HG02981 (cell line): ENCODE data around the gene XKR7.

Experiments
- ATAC-seq: cut with Tn5 transposase; IDR thresholded peaks from one replicate; pipeline ENCODE4 v1.9.1; 2021; ENCODE audit warnings: mild to moderate bottlenecking, moderate library complexity; ENCODE audit not compliant: unreplicated experiment

Gene XKR7

DNA sequence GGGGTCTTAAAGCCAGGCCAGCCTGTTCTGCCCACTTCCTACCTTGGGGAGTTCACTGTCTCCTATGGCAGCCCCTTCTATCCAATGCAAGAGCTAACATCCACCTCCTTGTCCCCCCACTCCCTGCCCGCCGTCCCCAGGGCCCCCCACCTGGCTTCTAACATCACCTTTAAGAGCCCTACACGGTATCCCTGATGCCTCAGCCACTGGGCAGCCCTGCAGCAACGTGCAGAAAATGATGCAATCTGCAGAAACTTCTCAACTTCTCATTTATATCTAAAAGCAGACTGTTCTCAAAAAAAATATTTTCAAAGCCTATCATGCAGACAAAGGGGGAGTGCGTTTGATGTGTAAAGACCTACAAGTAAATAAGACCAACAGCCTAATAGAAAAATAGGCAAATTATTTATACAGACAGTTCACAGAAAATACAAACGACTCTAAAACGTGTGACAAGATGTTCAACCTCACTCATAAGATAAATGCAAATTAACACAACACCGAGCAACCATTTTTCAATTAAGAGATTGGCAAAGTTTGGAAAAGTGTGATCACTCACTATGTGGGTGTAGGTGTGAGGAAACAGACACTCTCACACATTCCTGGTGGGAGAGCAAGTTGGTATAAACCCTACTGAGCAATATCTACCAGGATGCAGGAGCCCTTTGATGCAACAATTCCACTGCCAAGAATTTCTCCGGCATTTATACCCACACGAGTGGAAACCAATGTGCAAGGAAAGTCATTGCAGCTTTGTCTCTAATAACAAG lies 69.0 kb downstream of the XKR7 start:
- ATAC-seq: no peak

- ATAC-seq: no peak
Measured at GRCh38 chr20:32037929-32038328, 70.0 kb downstream of the XKR7 start.

DNA sequence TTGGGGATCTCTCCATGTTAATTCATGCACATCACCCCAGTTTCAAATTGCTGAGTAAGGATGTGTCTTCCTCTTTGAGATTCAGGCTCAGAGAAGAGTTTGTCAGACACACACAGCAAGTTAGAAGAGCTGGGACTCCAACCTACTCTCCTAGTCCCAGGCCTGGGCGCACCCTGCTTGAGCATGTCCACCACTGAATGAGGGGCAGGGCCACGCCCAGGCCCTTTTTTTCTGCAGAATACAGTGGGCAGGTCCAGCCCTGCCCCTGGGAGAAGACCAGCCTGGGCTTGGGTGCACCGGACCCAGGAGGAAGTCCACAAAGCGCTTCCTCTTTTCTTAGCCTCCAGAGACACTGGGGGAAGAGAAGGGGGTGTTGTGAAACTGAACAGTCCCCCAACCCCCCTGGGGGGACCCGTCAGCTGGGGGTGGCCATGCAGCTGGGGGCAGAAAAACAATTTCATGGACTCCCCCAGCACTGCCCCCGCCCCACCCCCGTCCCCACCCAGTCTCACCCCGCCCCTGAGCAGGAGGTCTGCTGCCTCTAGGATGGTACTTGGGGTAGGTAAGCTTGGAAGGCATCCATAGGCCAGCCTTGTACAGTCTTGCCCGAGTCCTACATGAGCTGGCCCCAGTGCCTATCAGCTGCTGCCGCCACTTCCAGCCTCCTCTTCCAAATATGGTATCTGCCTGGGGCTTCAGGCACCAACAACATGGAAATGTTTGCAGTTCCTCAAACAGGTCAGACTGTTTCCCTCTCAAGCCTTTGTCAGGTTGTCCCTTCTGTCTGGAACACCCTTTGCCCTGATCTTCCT lies 72.4 kb downstream of the XKR7 start:
- no peak for ATAC-seq

DNA sequence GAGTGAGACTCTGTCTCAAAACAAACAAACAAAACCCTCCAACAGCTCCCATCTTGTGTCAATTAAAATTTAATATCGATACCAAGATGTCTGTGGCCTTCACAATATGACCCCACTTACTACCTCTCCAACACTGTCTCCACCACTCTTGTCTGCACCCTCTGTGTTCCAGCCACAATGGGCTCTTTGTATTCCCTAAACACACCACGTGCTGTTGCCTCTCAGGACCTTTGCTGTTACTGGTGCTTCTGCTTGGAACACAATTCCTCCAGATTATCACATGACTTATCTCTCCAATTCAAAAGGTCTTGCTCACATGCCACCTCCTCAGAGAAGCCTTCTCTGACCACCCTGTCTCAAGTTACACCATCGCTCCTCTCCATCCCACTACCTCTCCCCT lies 78.0 kb downstream of the XKR7 start:
- ATAC-seq: no peak

DNA sequence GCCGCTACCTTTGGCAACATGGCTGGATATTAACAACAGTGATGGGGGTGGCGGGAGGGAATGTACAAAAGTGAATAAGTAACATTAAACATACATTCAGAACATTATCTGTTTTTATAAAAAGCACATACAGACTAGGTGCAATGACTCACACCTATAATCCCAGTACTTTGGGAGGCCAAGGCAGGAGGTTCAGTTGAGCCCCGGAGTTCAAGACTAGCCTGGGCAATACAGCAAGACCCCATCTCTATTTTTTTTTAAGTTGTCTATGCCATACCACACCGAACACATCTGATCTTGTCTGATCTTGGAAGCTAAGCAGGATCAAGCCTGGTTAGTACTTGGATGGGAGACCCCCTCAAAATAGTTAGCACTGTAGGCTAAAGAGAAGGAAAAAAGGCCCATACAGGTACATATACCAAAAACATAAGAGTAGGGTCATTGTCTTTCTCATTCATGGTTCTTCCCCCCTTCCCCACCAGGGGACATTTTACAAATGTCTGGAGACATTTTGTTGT lies 82.4 kb downstream of the XKR7 start:
- no peak for ATAC-seq

DNA sequence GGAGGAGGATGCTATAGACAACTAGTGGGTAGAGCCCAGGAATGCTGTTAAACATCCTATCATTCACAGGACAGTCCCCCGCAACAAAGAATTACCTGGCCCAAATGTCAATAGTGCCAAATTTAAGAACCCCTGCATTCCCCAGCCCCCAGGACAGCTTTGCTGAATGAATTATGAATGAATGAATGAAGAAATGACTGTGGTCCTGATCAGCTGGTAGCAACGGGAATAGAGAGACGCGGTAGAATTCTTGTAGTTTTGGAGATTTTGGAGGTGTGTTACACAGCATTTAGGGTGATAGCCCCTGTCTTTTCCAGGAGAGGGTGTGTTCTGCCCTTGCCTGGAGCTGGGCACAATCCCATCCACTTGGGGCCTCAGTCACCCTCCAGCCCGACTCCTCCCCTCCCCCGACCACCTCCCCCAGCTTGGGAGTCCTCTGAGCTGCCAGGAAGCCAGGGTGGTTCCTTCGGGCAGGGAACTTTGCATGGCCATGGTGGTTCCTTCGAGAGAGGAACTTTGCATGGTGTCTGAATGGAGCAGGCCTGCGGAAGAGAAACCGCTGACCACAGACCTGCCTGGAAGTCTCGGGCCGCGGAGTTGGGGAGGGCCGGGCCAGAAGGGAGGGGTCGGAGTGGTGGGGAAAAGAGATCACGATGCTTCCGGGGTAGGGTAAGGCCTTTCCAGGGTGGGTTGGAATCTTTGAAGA lies 83.1 kb downstream of the XKR7 start:
- no peak for ATAC-seq

GRCh38 chr20:32051720-32052089 lies 83.8 kb downstream of the XKR7 start:
- no peak for ATAC-seq

DNA sequence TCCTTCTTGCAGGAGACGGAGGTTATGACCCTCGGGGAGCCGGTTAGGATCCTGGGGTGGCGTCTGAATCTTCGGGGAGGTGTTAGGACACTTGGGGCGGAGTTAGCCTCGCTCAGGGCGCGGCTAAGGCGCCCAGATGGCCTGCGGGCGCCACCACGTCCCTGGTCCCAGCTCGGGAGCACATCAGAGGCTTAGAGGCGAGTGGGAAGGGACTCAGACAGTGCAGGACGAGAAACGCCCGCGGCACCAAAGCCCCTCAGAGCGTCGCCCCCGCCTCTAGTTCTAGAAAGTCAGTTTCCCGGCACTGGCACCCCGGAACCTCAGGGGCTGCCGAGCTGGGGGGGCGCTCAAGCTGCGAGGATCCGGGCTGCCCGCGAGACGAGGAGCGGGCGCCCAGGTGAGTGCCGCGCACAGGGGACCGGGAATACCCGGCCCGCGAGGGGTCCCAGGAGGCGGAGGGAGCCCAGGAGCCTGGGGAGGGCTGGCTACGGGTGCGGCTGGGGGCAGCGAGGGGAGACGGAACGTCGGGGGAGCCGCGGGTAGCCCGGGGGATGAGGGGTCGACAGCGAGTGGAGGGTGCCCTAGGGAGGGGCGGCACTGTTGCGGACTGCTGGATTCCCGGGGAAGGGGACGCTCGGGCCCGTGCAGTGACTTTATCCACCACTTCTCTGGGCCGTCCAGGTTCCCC lies 84.3 kb downstream of the XKR7 start, which contains the start of gene HCK:
TSS of gene HCK (plus strand) at position 153 of the 688 bp plus-strand sequence.
- ATAC-seq: no peak

GRCh38 chr20:32052778-32053362 lies 84.9 kb downstream of the XKR7 start:
- no peak for ATAC-seq
